HEK293 (cell line): Measurements from ENCODE around the gene BBX.

ENCODE experiments used
- CTCF ChIA-PET: fragments of 350-600 bp; formaldehyde crosslinking; extraction: SDS; loops from one replicate; lab custom pipeline; 2021; ENCODE audit warnings: antibody characterized with exemption; lab: Yijun Ruan, JAX
- POLR2A ChIA-PET: fragments of 300-600 bp; formaldehyde crosslinking; extraction: SDS; loops from one replicate; lab custom pipeline; 2020; ENCODE audit warnings: antibody characterized with exemption, inconsistent platforms; lab: Yijun Ruan, JAX
- H3K27ac ChIP-seq: fragments of 200-500 bp; sonication (Bioruptor generic); 2 replicates; pipeline ENCODE4 v1.5.1; 2014; ENCODE audit warnings: low read depth, low read length, control low read depth, inconsistent platforms; ENCODE audit errors: extremely low read depth
- H3K36me3 ChIP-seq, 2 experiments: fragments of 200-500 bp in 1 of 2; sonication (Bioruptor generic) in 1 of 2; 1 replicate in 1 of 2; 2 replicates in 1 of 2; pipeline ENCODE4 v1.5.1; 2014 to 2017; ENCODE audit warnings: inconsistent platforms in 2 of 2, low read length in 2 of 2; ENCODE audit not compliant: control insufficient read depth in 2 of 2, insufficient read depth in 1 of 2
- H3K4me1 ChIP-seq: fragments of 200-500 bp; sonication (Bioruptor generic); 2 replicates; pipeline ENCODE4 v1.5.1; 2014; ENCODE audit warnings: mild to moderate bottlenecking, low read length, inconsistent platforms; ENCODE audit not compliant: control insufficient read depth, insufficient read depth
- H3K4me3 ChIP-seq: 2 replicates; pipeline ENCODE4 v1.5.1; 2011; ENCODE audit warnings: low read depth, mild to moderate bottlenecking, control low read depth, low read length, moderate library complexity
- H3K9me3 ChIP-seq: fragments of 200-500 bp; sonication (Bioruptor generic); 2 replicates; pipeline ENCODE4 v1.5.1; 2014; ENCODE audit warnings: low read depth, low read length, inconsistent platforms; ENCODE audit not compliant: control insufficient read depth, insufficient read depth
- EGR2 ChIP-seq: fragments of 450-650 bp; formaldehyde crosslinking; IDR thresholded peaks from 2 replicates; pipeline ENCODE4 v1.5.1; 2016; ENCODE audit warnings: low read depth, missing biosample characterization, missing genetic modification characterization
- HOXC10 ChIP-seq: sonication (generic); formaldehyde crosslinking; IDR thresholded peaks from 2 replicates; pipeline ENCODE4 v1.8.1; 2023; ENCODE audit warnings: mild to moderate bottlenecking, missing genetic modification reagents
- MYNN ChIP-seq: fragments of 450-650 bp; formaldehyde crosslinking; IDR thresholded peaks from 2 replicates; pipeline ENCODE4 v1.5.1; 2016; ENCODE audit warnings: missing biosample characterization, missing genetic modification characterization, borderline replicate concordance
- PRDM1 ChIP-seq: fragments of 450-650 bp; formaldehyde crosslinking; IDR thresholded peaks from 2 replicates; pipeline ENCODE4; 2016; ENCODE audit warnings: missing biosample characterization, missing genetic modification characterization
- SALL2 ChIP-seq: fragments of 450-650 bp; formaldehyde crosslinking; IDR thresholded peaks from 2 replicates; pipeline ENCODE4 v1.5.0; 2017; ENCODE audit warnings: missing biosample characterization, mild to moderate bottlenecking, missing genetic modification characterization, borderline replicate concordance
- SP3 ChIP-seq: fragments of 450-650 bp; formaldehyde crosslinking; IDR thresholded peaks from 2 replicates; pipeline ENCODE4 v1.5.1; 2016; ENCODE audit warnings: missing biosample characterization, missing genetic modification characterization
- SP7 ChIP-seq: fragments of 450-650 bp; formaldehyde crosslinking; IDR thresholded peaks from 2 replicates; pipeline ENCODE4 v1.5.1; 2016; ENCODE audit warnings: missing biosample characterization, missing genetic modification characterization
- ZEB2 ChIP-seq: fragments of 450-650 bp; formaldehyde crosslinking; IDR thresholded peaks from 2 replicates; pipeline ENCODE4 v1.5.1; 2016; ENCODE audit warnings: missing biosample characterization, missing genetic modification characterization
- ZNF16 ChIP-seq: fragments of 450-650 bp; formaldehyde crosslinking; IDR thresholded peaks from 2 replicates; pipeline ENCODE4 v1.5.1; 2016; ENCODE audit warnings: low read depth, missing biosample characterization, missing genetic modification characterization
- ZNF2 ChIP-seq: fragments of 450-650 bp; formaldehyde crosslinking; IDR thresholded peaks from 2 replicates; pipeline ENCODE4 v1.5.1; 2016; ENCODE audit warnings: missing biosample characterization, missing genetic modification characterization
- ZNF239 ChIP-seq: fragments of 450-650 bp; formaldehyde crosslinking; IDR thresholded peaks from 2 replicates; pipeline ENCODE4 v1.5.1; 2016; ENCODE audit warnings: missing biosample characterization, missing genetic modification characterization
- ZNF292 ChIP-seq: fragments of 450-650 bp; formaldehyde crosslinking; IDR thresholded peaks from 2 replicates; pipeline ENCODE4 v1.5.1; 2016; ENCODE audit warnings: low read depth, missing biosample characterization, missing genetic modification characterization, borderline replicate concordance
- ZNF335 ChIP-seq: fragments of 450-650 bp; formaldehyde crosslinking; conservative IDR thresholded peaks from 2 replicates; pipeline ENCODE4 v1.5.1; 2016; ENCODE audit warnings: missing biosample characterization, missing genetic modification characterization
- ZNF37A ChIP-seq: fragments of 450-650 bp; IDR thresholded peaks from 2 replicates; pipeline ENCODE4 v1.5.1; 2018; ENCODE audit warnings: missing biosample characterization, missing genetic modification characterization
- ZNF404 ChIP-seq: fragments of 450-650 bp; formaldehyde crosslinking; IDR thresholded peaks from 2 replicates; pipeline ENCODE4 v1.5.1; 2017; ENCODE audit warnings: missing biosample characterization, missing genetic modification characterization
- ZNF423 ChIP-seq: fragments of 450-650 bp; formaldehyde crosslinking; IDR thresholded peaks from 2 replicates; pipeline ENCODE4 v1.5.1; 2016; ENCODE audit warnings: missing biosample characterization, missing genetic modification characterization
- ZNF473 ChIP-seq: fragments of 450-650 bp; formaldehyde crosslinking; IDR thresholded peaks from 2 replicates; pipeline ENCODE4 v1.5.1; 2017; ENCODE audit warnings: missing biosample characterization, missing genetic modification characterization
- ZNF513 ChIP-seq: fragments of 450-650 bp; IDR thresholded peaks from 2 replicates; pipeline ENCODE4 v1.5.1; 2018; ENCODE audit warnings: missing biosample characterization, missing genetic modification characterization
- ZNF561 ChIP-seq: fragments of 450-650 bp; IDR thresholded peaks from 2 replicates; pipeline ENCODE4 v1.5.1; 2018; ENCODE audit warnings: missing biosample characterization, missing genetic modification characterization, borderline replicate concordance
- ZNF626 ChIP-seq: fragments of 450-650 bp; sonication (Bioruptor Pico); formaldehyde crosslinking; IDR thresholded peaks from 2 replicates; pipeline ENCODE4 v1.5.1; 2018; ENCODE audit warnings: missing biosample characterization, missing genetic modification characterization, inconsistent platforms
- ZNF639 ChIP-seq: fragments of 450-650 bp; formaldehyde crosslinking; IDR thresholded peaks from 2 replicates; pipeline ENCODE4 v1.5.1; 2016; ENCODE audit warnings: missing biosample characterization, missing genetic modification characterization
- ZNF664 ChIP-seq: fragments of 450-650 bp; formaldehyde crosslinking; IDR thresholded peaks from 2 replicates; pipeline ENCODE4 v1.5.1; 2016; ENCODE audit warnings: missing biosample characterization, missing genetic modification characterization
- ZNF707 ChIP-seq: fragments of 450-650 bp; formaldehyde crosslinking; IDR thresholded peaks from 2 replicates; pipeline ENCODE4 v1.5.1; 2016; ENCODE audit warnings: missing biosample characterization, missing genetic modification characterization
- ZSCAN23 ChIP-seq: fragments of 450-650 bp; formaldehyde crosslinking; IDR thresholded peaks from 2 replicates; pipeline ENCODE4 v1.5.1; 2016; ENCODE audit warnings: missing biosample characterization, missing genetic modification characterization
- ZXDB ChIP-seq: fragments of 450-650 bp; formaldehyde crosslinking; IDR thresholded peaks from 2 replicates; pipeline ENCODE4 v1.5.1; 2016; ENCODE audit warnings: missing biosample characterization, missing genetic modification characterization

Gene BBX

GRCh38 chr3:107523539-107524325 is 970 bp downstream of the BBX start (continued):
- TF ChIP-seq MYNN (tag by site-specific recombination) (no peak), SP7 (tag by site-specific recombination) (peak; percentile 38; the same call in 1 of the 2 replicates), SALL2 (tag by site-specific recombination) (no peak), PRDM1 (tag by site-specific recombination) (peak; percentile 86), EGR2 (tag by site-specific recombination) (peak; percentile 80), ZNF335 (peak; percentile 78), ZSCAN23 (tag by site-specific recombination) (peak; percentile 79; the same call in 1 of the 2 replicates), ZXDB (tag by site-specific recombination) (peak; percentile 80)

DNA sequence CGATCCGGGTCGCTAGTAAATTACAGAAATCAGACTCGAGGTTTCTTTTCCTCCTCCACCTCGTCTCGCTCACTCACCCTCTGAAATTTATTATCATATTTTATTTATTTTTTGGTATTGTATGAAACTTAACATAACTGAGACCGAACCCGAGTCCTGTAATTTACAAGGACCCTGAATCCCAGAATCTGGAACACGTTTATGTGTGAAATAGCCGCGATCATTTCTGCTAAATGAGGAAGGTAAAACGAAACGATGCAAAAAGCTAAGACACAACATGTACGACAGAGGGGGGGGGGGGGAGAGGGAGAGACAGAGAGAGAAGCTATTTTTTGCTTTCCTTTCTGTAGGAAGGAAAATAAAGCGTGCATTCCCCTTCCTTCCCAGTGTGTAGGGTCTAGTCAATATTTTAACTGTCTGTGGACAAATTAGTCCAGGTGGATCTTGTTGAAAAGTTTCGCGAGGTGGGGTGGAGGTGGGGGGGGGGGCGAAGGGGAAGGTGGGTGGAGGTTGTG is 1.6 kb downstream of the BBX start:
- Histone ChIP-seq H3K4me1 (no peaks in the 10 kb centered on the region), H3K9me3 (no peaks in the 10 kb centered on the region), H3K4me3 (peak overlapping the region; percentile 88), H3K27ac (peak overlapping the region; percentile 86), H3K36me3 (peaks cover 0 to 23% of the 10 kb centered on the region in 2 experiments; a peak in 2 of 3 replicates)
- POLR2A ChIA-PET, result interaction anchor here (0.7 to 1.6 kb wide), 4 partner anchors 19 to 1065 kb away, joined by 3 to 9 read pairs (median 5); partner anchors contain the start of genes CIP2A and DZIP3
- TF ChIP-seq ZNF2 (no peak), ZNF626 (tag by site-specific recombination) (no peak), ZNF16 (tag by site-specific recombination) (no peak), SP3 (no peak), EGR2 (tag by site-specific recombination) (no peak), ZNF404 (tag by site-specific recombination) (no peak), HOXC10 (CRISPR knock-in tag) (no peak), ZEB2 (tag by site-specific recombination) (no peak), ZNF292 (tag by site-specific recombination) (no peak), ZNF513 (tag by site-specific recombination) (no peak), ZNF37A (no peak), ZNF423 (tag by site-specific recombination) (no peak), ZNF239 (tag by site-specific recombination) (no peak), ZNF561 (tag by site-specific recombination) (no peak), ZXDB (tag by site-specific recombination) (no peak), ZNF707 (tag by site-specific recombination) (no peak), ZNF639 (tag by site-specific recombination) (no peak), ZNF473 (no peak), ZNF664 (tag by site-specific recombination) (no peak)
- CTCF ChIA-PET, result interaction anchor here (1.0 kb wide), 1 partner anchor 95 kb away, joined by 4 read pairs; no protein-coding TSS in a partner anchor
